ENCODE results near the gene SAYSD1.

SAYSD1 gene

GRCh38 chr6:39065561-39065960 is 49.4 kb downstream of the SAYSD1 start:
- Histone ChIP-seq H3K27ac (ENCODE audit: low read depth, low read length) (no peak overlapping the region), H3K4me2 (ENCODE audit: low read depth, low read length, poor library complexity, severe bottlenecking) (no peak overlapping the region), H2AFZ (ENCODE audit: low read depth, low read length, severe bottlenecking) (no peak overlapping the region), H3K79me2 (ENCODE audit: insufficient read depth, low read length) (no peaks in the 10 kb centered on the region), H3K9me2 (replicated peaks; ENCODE audit: insufficient read depth, low read length) (no peaks in the 10 kb centered on the region), H3K9me3 (ENCODE audit: insufficient read depth, low read length) (no peaks in the 10 kb centered on the region), H4K20me1 (ENCODE audit: low read depth, low read length) (no peaks in the 10 kb centered on the region), H3K4me3 (ENCODE audit: insufficient read depth, low read length, poor library complexity, severe bottlenecking) (no peak overlapping the region), H3F3A (ENCODE audit: insufficient read depth) (no peaks in the 10 kb centered on the region), H3K36me3 (ENCODE audit: low read length) (no peaks in the 10 kb centered on the region), H3K9ac (ENCODE audit: low read length) (no peak overlapping the region), H3K27me3 (ENCODE audit: low read length) (no peaks in the 10 kb centered on the region)
- TF ChIP-seq EZH2phosphoT487 (conservative IDR thresholded peaks at IDR 0.05; ENCODE audit: low read length) (no peak), CTCF (IDR thresholded peaks at IDR 0.05; ENCODE audit: insufficient read depth, low read length, poor library complexity, severe bottlenecking) (no peak)

- H4K20me1 ChIP-seq (ENCODE audit: low read depth, low read length), result no peaks in the 10 kb centered on the region
- H3K27ac ChIP-seq (ENCODE audit: low read depth, low read length), result no peak overlapping the region
These were observed 51.5 kb downstream of the SAYSD1 start for GRCh38 chr6:39063526-39063925.

GRCh38 chr6:39062014-39062740 is 52.8 kb downstream of the SAYSD1 start:
- TF ChIP-seq EZH2phosphoT487 (conservative IDR thresholded peaks at IDR 0.05; ENCODE audit: low read length) (no peak), CTCF (IDR thresholded peaks at IDR 0.05; ENCODE audit: insufficient read depth, low read length, poor library complexity, severe bottlenecking) (no peak)
- Histone ChIP-seq H3K9me3 (ENCODE audit: insufficient read depth, low read length) (no peaks in the 10 kb centered on the region), H3K9ac (ENCODE audit: low read length) (no peak overlapping the region), H3K36me3 (ENCODE audit: low read length) (no peaks in the 10 kb centered on the region), H3K9me2 (replicated peaks; ENCODE audit: insufficient read depth, low read length) (no peaks in the 10 kb centered on the region), H3F3A (ENCODE audit: insufficient read depth) (no peaks in the 10 kb centered on the region), H4K20me1 (ENCODE audit: low read depth, low read length) (no peaks in the 10 kb centered on the region), H3K27ac (ENCODE audit: low read depth, low read length) (no peak overlapping the region), H2AFZ (ENCODE audit: low read depth, low read length, severe bottlenecking) (no peak overlapping the region), H3K4me2 (ENCODE audit: low read depth, low read length, poor library complexity, severe bottlenecking) (no peak overlapping the region), H3K4me3 (ENCODE audit: insufficient read depth, low read length, poor library complexity, severe bottlenecking) (no peak overlapping the region), H3K27me3 (ENCODE audit: low read length) (no peaks in the 10 kb centered on the region), H3K79me2 (ENCODE audit: insufficient read depth, low read length) (no peaks in the 10 kb centered on the region)

More at GRCh38 chr6:39063526-39063925, 51.5 kb downstream of the SAYSD1 start:
- H3K4me3 ChIP-seq (ENCODE audit: insufficient read depth, low read length, poor library complexity, severe bottlenecking), result no peak overlapping the region
- no peaks in the 10 kb centered on the region for H3K36me3 ChIP-seq (ENCODE audit: low read length)
- no peak overlapping the region for H2AFZ ChIP-seq (ENCODE audit: low read depth, low read length, severe bottlenecking)
- H3K9me2 ChIP-seq (replicated peaks; ENCODE audit: insufficient read depth, low read length), result no peaks in the 10 kb centered on the region
- no peaks in the 10 kb centered on the region for H3K27me3 ChIP-seq (ENCODE audit: low read length)
- no peak overlapping the region for H3K4me2 ChIP-seq (ENCODE audit: low read depth, low read length, poor library complexity, severe bottlenecking)
- H3K9me3 ChIP-seq (ENCODE audit: insufficient read depth, low read length), result no peaks in the 10 kb centered on the region
- no peaks in the 10 kb centered on the region for H3K79me2 ChIP-seq (ENCODE audit: insufficient read depth, low read length)
- no peaks in the 10 kb centered on the region for H3F3A ChIP-seq (ENCODE audit: insufficient read depth)
- H3K9ac ChIP-seq (ENCODE audit: low read length), result no peak overlapping the region
- TF ChIP-seq EZH2phosphoT487 (conservative IDR thresholded peaks at IDR 0.05; ENCODE audit: low read length) (no peak), CTCF (IDR thresholded peaks at IDR 0.05; ENCODE audit: insufficient read depth, low read length, poor library complexity, severe bottlenecking) (no peak)
